ENCODE measurements around the gene LRRC4. TPM values are rescaled to one million over a fixed set of nuclear protein-coding genes. Genes with fewer than 3 reads are reported as not detected.

Gene LRRC4
- polyA plus RNA-seq, 1 experiment = 0.12 TPM

DNA sequence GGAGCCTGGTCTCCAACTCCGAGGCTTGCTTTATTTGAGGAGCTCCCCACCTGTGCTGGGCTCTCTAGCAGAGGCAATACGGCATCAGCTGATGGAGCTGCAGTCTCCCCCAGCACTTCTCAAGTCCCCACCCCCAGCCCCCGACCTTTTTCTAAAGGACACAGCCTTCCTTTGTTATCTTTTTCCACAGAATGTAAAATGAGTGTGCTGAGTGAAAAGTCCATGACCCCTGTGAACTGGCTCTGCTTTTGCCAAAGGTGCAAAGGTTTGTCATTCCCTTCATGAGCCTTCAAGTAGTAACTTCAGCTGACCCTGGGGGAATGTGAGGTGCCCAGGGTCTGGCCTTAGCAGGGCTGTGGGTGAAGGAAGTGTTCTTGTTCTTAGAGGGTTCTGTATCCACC lies 25.5 kb downstream of the LRRC4 start:
- ChIA-PET POLR2A (no interaction called here), CTCF (interaction anchor here (0.9 kb wide), 1 partner anchor 12 kb away, joined by 3 read pairs; no protein-coding TSS in a partner anchor)
- Histone ChIP-seq H3K4me3 (ENCODE audit: low read depth, low read length) (no peak overlapping the region), H3K36me3 (ENCODE audit: control insufficient read depth, insufficient read depth, low read length) (0 out of 2 replicates have a peak, but pooled peaks cover 1% of the 10 kb centered on the region), H3K27me3 (ENCODE audit: control insufficient read depth, insufficient read depth, low read length) (no peaks in the 10 kb centered on the region)
- DNase-seq (ENCODE audit: low read depth) = no peak
- no peak for TF ChIP-seq CTCF (IDR thresholded peaks at IDR 0.05; ENCODE audit: insufficient read depth, low read depth, low read length)

DNA sequence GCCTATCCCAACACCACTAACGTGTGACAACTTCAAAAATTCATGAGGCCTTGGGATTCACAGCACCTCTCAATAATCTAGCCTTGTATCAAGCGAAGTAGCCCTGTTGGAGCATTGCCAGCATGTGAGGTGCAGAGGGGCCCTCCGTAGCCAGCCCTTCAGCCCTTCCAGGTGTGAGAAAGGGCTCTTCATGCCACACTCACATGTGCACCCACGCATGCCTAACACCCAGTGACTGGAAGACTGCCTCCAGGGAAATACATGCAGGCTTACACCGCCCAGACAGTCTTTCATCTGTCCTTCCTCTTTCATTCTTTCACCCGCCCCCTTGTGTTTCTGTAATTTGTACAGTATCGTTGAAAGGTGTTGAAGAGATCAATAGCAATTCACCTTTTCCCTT lies 26.1 kb downstream of the LRRC4 start:
- ChIA-PET CTCF (no interaction called here), POLR2A (no interaction called here)
- 0 out of 2 replicates have a peak, but pooled peaks cover 1% of the 10 kb centered on the region for H3K36me3 ChIP-seq (ENCODE audit: control insufficient read depth, insufficient read depth, low read length)
- no peak for TF ChIP-seq CTCF (IDR thresholded peaks at IDR 0.05; ENCODE audit: insufficient read depth, low read depth, low read length)
- no peak overlapping the region for H3K4me3 ChIP-seq (ENCODE audit: low read depth, low read length)
- no peak for DNase-seq (ENCODE audit: low read depth)
- no peaks in the 10 kb centered on the region for H3K27me3 ChIP-seq (ENCODE audit: control insufficient read depth, insufficient read depth, low read length)

DNA sequence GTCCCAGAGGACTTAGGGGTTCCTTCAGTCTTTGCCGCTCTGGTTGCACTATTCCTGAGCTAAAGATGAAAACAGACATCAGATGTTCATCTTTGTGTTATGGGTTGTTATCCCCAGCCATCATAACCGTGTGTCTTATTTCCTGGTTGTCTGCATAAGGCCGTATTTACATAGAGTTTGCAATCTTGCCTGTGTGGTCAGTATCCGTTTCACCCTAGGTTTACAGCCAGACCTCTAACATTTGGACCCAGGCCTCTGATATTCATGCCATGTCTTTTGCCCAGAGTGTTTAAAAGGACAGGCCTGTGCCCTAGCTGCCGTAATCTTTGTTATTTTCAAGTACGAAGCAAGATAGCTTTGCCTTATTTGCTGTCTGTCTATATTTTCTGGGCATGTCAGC lies 26.6 kb downstream of the LRRC4 start:
- TF ChIP-seq CTCF (IDR thresholded peaks at IDR 0.05; ENCODE audit: insufficient read depth, low read depth, low read length) = no peak

DNA sequence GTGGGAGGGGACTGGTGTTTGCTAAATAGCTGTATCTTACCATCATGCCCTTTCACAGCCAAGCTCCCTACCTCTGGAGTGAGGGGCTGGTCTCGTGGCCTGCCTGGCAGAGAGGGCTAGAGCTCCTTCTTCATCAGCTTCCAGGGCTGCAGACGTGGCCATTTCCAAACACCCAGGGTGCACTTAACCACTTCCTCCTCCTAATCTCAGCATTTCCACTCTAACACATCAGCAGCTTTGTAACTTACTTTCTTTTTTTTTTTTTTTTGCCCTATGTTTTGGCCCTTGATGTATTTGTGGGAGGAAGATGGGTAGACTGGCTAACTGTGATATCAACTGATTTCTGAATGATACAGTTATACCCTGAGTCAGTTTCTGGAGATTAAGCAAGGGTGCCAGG lies 27.4 kb downstream of the LRRC4 start:
- Histone ChIP-seq H3K36me3 (ENCODE audit: control insufficient read depth, insufficient read depth, low read length) (0 out of 2 replicates have a peak, but pooled peaks cover 1% of the 10 kb centered on the region), H3K27me3 (ENCODE audit: control insufficient read depth, insufficient read depth, low read length) (no peaks in the 10 kb centered on the region), H3K4me3 (ENCODE audit: low read depth, low read length) (no peak overlapping the region)
- DNase-seq (ENCODE audit: low read depth) = no peak
- TF ChIP-seq CTCF (IDR thresholded peaks at IDR 0.05; ENCODE audit: insufficient read depth, low read depth, low read length) = no peak
- ChIA-PET POLR2A (interaction anchor here (0.6 kb wide), 1 partner anchor 41 kb away, joined by 4 read pairs; no protein-coding TSS in a partner anchor), CTCF (interaction anchor here (0.6 to 0.9 kb wide), 2 partner anchors 12 to 15 kb away, joined by 3 read pairs; no protein-coding TSS in a partner anchor)

More for the DNA sequence above, 26.6 kb downstream of the LRRC4 start:
- DNase-seq (ENCODE audit: low read depth) = no peak
- no peak overlapping the region for H3K4me3 ChIP-seq (ENCODE audit: low read depth, low read length)
- ChIA-PET POLR2A (no interaction called here), CTCF (no interaction called here)
- 0 out of 2 replicates have a peak, but pooled peaks cover 1% of the 10 kb centered on the region for H3K36me3 ChIP-seq (ENCODE audit: control insufficient read depth, insufficient read depth, low read length)
- no peaks in the 10 kb centered on the region for H3K27me3 ChIP-seq (ENCODE audit: control insufficient read depth, insufficient read depth, low read length)

DNA sequence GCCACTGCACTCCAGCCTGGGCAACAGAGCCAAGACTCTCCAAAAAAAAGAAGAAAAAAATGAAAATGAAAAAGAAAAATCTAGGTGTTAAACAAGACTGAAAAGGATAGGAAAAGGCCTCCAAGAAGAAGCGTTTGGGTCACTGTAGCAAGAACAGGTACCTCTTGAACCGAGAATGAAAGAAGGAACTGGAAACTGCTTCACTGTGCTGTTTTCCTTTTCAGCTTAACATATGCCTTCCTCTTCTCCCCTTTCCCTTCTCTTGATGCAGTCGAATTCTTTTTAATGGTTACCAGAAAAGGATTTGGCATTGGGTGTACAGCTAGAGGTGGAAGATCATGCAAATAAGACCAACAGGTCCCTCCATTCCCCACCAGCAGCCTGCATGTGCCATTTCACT lies 28.1 kb downstream of the LRRC4 start:
- TF ChIP-seq CTCF (IDR thresholded peaks at IDR 0.05; ENCODE audit: insufficient read depth, low read depth, low read length) = no peak
- CTCF ChIA-PET = interaction anchor here (0.9 kb wide), 1 partner anchor 15 kb away, joined by 3 read pairs; no protein-coding TSS in a partner anchor
- Histone ChIP-seq H3K4me3 (ENCODE audit: low read depth, low read length) (no peak overlapping the region), H3K27me3 (ENCODE audit: control insufficient read depth, insufficient read depth, low read length) (no peaks in the 10 kb centered on the region), H3K36me3 (ENCODE audit: control insufficient read depth, insufficient read depth, low read length) (0 out of 2 replicates have a peak, but pooled peaks cover 1% of the 10 kb centered on the region)
- DNase-seq (ENCODE audit: low read depth) = no peak
- POLR2A ChIA-PET = interaction anchor here (0.6 kb wide), 1 partner anchor 40 kb away, joined by 4 read pairs; no protein-coding TSS in a partner anchor

All from BJ (cell line).